OCI-LY3 (cell line): Measurements from ENCODE around the gene DENND1A.

Experiments used
- CTCF ChIP-seq: fragments of 200-600, 300-600 bp; sonication (generic); IDR thresholded peaks from 2 replicates; pipeline ENCODE4 v1.5.1; 2014; ENCODE audit warnings: antibody characterized with exemption, low read length, low read depth
- EZH2phosphoT487 ChIP-seq: fragments of 200-600 bp; shearing (Covaris generic); IDR thresholded peaks from 2 replicates; pipeline ENCODE4 v1.6.1; 2018; ENCODE audit warnings: antibody characterized with exemption, mixed run types, low read depth

DNA sequence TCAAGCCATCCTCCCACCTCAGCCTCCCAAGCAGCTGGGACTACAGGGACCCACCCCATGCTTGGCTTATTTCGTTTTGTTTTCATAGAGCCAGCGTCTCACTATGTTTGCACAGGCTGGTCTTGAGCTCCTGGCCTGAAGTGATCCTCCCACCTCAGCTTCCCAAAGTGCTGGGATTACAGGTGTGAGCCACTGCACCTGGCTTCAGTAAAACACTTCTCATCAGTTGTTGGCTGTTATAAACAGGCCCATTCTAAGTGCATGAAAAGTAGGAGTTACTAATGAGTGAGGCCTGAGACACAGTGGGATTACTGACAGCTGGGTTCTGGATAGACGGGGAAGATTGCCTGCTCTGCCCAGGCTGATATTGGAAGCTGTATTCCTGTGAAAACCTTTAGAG is 570.4 kb downstream of the DENND1A start:
- no peak for TF ChIP-seq CTCF
- no peak for TF ChIP-seq EZH2phosphoT487
